Colonic mucosa (tissue), 4 donors: ENCODE data around the gene SLIT1. TPM values are rescaled to one million over a fixed set of nuclear protein-coding genes. Genes with fewer than 3 reads are reported as not detected.

ENCODE experiments used
- DNase-seq: peaks from one replicate; pipeline ENCODE4 v3.0.0-alpha.2; 2020
- H3K27ac ChIP-seq: fragments of 200-600 bp; one replicate; pipeline ENCODE4 v1.8.0; 2021
- H3K27me3 ChIP-seq: fragments of 200-600 bp; one replicate; pipeline ENCODE4 v1.8.0; 2021
- H3K36me3 ChIP-seq: fragments of 200-600 bp; one replicate; pipeline ENCODE4 v1.8.0; 2021
- H3K4me1 ChIP-seq: fragments of 200-600 bp; one replicate; pipeline ENCODE4 v1.8.0; 2021; ENCODE audit warnings: mild to moderate bottlenecking
- H3K4me3 ChIP-seq: fragments of 200-600 bp; one replicate; pipeline ENCODE4 v1.8.0; 2021
- H3K9ac ChIP-seq, 2 donors: one replicate each; pipeline ENCODE4 v1.7.0; 2013; ENCODE audit warnings: control low read depth in 2 of 2, low read depth in 2 of 2, low read length in 2 of 2
- H3K9me3 ChIP-seq: fragments of 200-600 bp; one replicate; pipeline ENCODE4 v1.8.0; 2021
- CTCF ChIP-seq: fragments of 200-600 bp; IDR thresholded peaks from one replicate; pipeline ENCODE4 v1.8.0; 2022; ENCODE audit warnings: antibody characterized with exemption, mild to moderate bottlenecking
- intact Hi-C: fragments of 100-400 bp; cut with DNase I; formaldehyde crosslinking; loops from one replicate; pipeline ENCODE4 v1.14.1; 2022
- total RNA-seq, 2 donors: library from RNA; stranded (reverse); fragmentation: NEBNext Ultra II Directional in 1 of 2; extraction: Animal tissue kit (Norgen Biotek cat#: 25700) in 1 of 2; gene quantifications; one replicate each; pipeline ENCODE4 v1.2.1, GENCODE V29; 2021
- donor health status: healthy.
- donor health status: DM: no; HTN: no; CAD: no.
- donor health status: DM: no; HTN: no; CAD: no.

The SLIT1 gene
- total RNA-seq, 2 donors from 2014 or later = 0.17 to 0.24 TPM

GRCh38 chr10:96975136-96975535 lies 210.6 kb downstream of the SLIT1 start:
- DNase-seq = no peak
- Histone ChIP-seq H3K4me1 (peaks cover 5% of the 10 kb centered on the region), H3K27me3 (no peaks in the 10 kb centered on the region), H3K9ac (no peak overlapping the region), H3K27ac (no peak overlapping the region), H3K4me3 (no peak overlapping the region), H3K36me3 (no peaks in the 10 kb centered on the region), H3K9me3 (no peaks in the 10 kb centered on the region)
- no peak for TF ChIP-seq CTCF
- intact Hi-C loops = no loop called here

GRCh38 chr10:96973809-96974747 lies 211.7 kb downstream of the SLIT1 start:
- no peak overlapping the region for H3K27ac ChIP-seq
- no peak for TF ChIP-seq CTCF

GRCh38 chr10:96972264-96972663 lies 213.5 kb downstream of the SLIT1 start:
- Histone ChIP-seq H3K36me3 (no peaks in the 10 kb centered on the region), H3K4me3 (no peak overlapping the region), H3K9me3 (no peaks in the 10 kb centered on the region), H3K9ac (no peak overlapping the region), H3K4me1 (peaks cover 5% of the 10 kb centered on the region), H3K27me3 (no peaks in the 10 kb centered on the region), H3K27ac (no peak overlapping the region)
- intact Hi-C loops = no loop called here
- DNase-seq = no peak
- TF ChIP-seq CTCF = no peak

More at GRCh38 chr10:96973809-96974747, 211.7 kb downstream of the SLIT1 start:
- H3K36me3 ChIP-seq = no peaks in the 10 kb centered on the region
- DNase-seq = no peak
- H3K27me3 ChIP-seq = no peaks in the 10 kb centered on the region
- no peak overlapping the region for H3K9ac ChIP-seq
- H3K4me1 ChIP-seq = peaks cover 5% of the 10 kb centered on the region
- no peaks in the 10 kb centered on the region for H3K9me3 ChIP-seq
- intact Hi-C loops = no loop called here
- H3K4me3 ChIP-seq = no peak overlapping the region

GRCh38 chr10:96971324-96971723 lies 214.4 kb downstream of the SLIT1 start:
- DNase-seq = no peak
- intact Hi-C loops = no loop called here

More at GRCh38 chr10:96971324-96971723, 214.4 kb downstream of the SLIT1 start:
- Histone ChIP-seq H3K9me3 (no peaks in the 10 kb centered on the region), H3K36me3 (no peaks in the 10 kb centered on the region), H3K27ac (no peak overlapping the region), H3K9ac (no peak overlapping the region), H3K4me3 (no peak overlapping the region), H3K27me3 (no peaks in the 10 kb centered on the region), H3K4me1 (peaks cover 5% of the 10 kb centered on the region)
- TF ChIP-seq CTCF = no peak
